ENCODE results near the gene TGM6. TPM values are rescaled to one million over a fixed set of nuclear protein-coding genes. Genes with fewer than 3 reads are reported as not detected.

Gene TGM6
- total RNA-seq, 3 donors from 2014 or later = not detected

GRCh38 chr20:2340823-2341222, 39.9 kb upstream of the TGM6 start:
- no peak for DNase-seq (ENCODE audit: low spot score in 2 of 2)
- no peaks in the 10 kb centered on the region for H3K4me1 ChIP-seq
- no peaks in the 10 kb centered on the region for H3K27me3 ChIP-seq
- H3K27ac ChIP-seq = no peak overlapping the region
- H3K36me3 ChIP-seq = no peaks in the 10 kb centered on the region
- no peak overlapping the region for H3K4me3 ChIP-seq
- no peaks in the 10 kb centered on the region for H3K9me3 ChIP-seq
- TF ChIP-seq CTCF (IDR thresholded peaks at IDR 0.05) = no peak
- no peak for TF ChIP-seq POLR2A (IDR thresholded peaks at IDR 0.05)
- TF ChIP-seq POLR2AphosphoS5 (IDR thresholded peaks at IDR 0.05) = no peak
- intact Hi-C loops (cut with DNase I; ENCODE audit: low total_unique reads) = no loop called here

GRCh38 chr20:2341336-2341735, 39.4 kb upstream of the TGM6 start:
- H3K27ac ChIP-seq = no peak overlapping the region
- H3K36me3 ChIP-seq = no peaks in the 10 kb centered on the region
- TF ChIP-seq CTCF (IDR thresholded peaks at IDR 0.05) = no peak
- no peak for TF ChIP-seq POLR2A (IDR thresholded peaks at IDR 0.05)
- no peak for TF ChIP-seq POLR2AphosphoS5 (IDR thresholded peaks at IDR 0.05)
- H3K27me3 ChIP-seq = no peaks in the 10 kb centered on the region
- H3K4me3 ChIP-seq = no peak overlapping the region
- no peaks in the 10 kb centered on the region for H3K9me3 ChIP-seq
- no peak for DNase-seq (ENCODE audit: low spot score in 2 of 2)
- H3K4me1 ChIP-seq = no peaks in the 10 kb centered on the region
- intact Hi-C loops (cut with DNase I; ENCODE audit: low total_unique reads) = no loop called here

- no peak for TF ChIP-seq CTCF (IDR thresholded peaks at IDR 0.05)
- Histone ChIP-seq H3K27ac (no peak overlapping the region), H3K4me1 (no peaks in the 10 kb centered on the region), H3K36me3 (no peaks in the 10 kb centered on the region), H3K4me3 (no peak overlapping the region), H3K27me3 (no peaks in the 10 kb centered on the region), H3K9me3 (peaks cover 0 to 3% of the 10 kb centered on the region in 2 donors)
- intact Hi-C loops (cut with DNase I; ENCODE audit: low total_unique reads) = no loop called here
- no peak for DNase-seq (ENCODE audit: low spot score in 2 of 2)
These were observed 38.5 kb upstream of the TGM6 start for GRCh38 chr20:2342243-2342642.

DNA sequence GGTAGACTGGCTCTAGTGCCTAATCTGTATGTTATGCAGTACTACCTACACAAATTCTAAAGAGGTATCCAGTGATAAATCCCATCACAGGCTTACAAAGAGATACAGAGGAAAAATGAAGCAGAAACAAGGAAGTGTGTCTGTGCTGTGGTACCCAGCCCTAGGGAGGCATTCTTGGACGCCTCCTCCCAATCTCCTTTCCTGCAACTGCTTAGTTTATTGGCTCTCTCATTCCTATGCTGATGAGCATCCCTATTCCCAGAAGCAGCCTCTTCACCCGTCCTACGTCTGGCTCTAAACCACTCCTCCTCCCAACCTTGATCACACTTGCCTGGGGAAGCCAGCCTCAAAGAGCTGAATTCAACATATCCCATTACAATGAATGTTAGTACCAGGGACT, 34.5 kb upstream of the TGM6 start:
- TF ChIP-seq POLR2AphosphoS5 (IDR thresholded peaks at IDR 0.05) (no peak), POLR2A (IDR thresholded peaks at IDR 0.05) (no peak), CTCF (IDR thresholded peaks at IDR 0.05) (no peak)
- H3K9me3 ChIP-seq = peaks cover 0 to 7% of the 10 kb centered on the region in 2 donors
- intact Hi-C loops (cut with DNase I; ENCODE audit: low total_unique reads) = no loop called here
- H3K27ac ChIP-seq = no peak overlapping the region
- no peak for DNase-seq (ENCODE audit: low spot score in 2 of 2)
- H3K27me3 ChIP-seq = no peaks in the 10 kb centered on the region
- H3K4me3 ChIP-seq = no peak overlapping the region
- H3K36me3 ChIP-seq = no peaks in the 10 kb centered on the region
- H3K4me1 ChIP-seq = no peaks in the 10 kb centered on the region

DNA sequence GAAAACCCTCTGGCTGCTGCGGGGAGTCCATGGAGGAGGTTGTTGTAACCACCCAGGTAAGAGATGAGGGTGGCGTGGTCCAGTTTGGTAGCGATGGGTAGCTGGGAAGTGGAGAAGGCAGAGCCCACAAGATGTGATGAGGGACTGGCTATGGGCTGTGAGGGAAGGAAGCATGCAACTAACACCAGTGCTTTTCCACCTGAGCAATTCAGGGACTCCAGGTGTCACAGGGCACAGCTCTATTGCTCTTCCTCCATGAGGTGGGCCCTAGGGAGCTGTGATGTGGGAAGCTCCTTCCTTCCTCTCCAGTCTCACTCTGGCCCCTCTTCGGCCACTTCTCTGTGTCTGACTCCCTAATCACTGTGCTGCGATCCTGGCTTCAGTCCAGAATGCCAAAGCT, 32.4 kb upstream of the TGM6 start:
- TF ChIP-seq POLR2AphosphoS5 (IDR thresholded peaks at IDR 0.05) (no peak), POLR2A (IDR thresholded peaks at IDR 0.05) (no peak), CTCF (IDR thresholded peaks at IDR 0.05) (no peak)
- peaks cover 0 to 7% of the 10 kb centered on the region in 2 donors for H3K9me3 ChIP-seq
- intact Hi-C loops (cut with DNase I; ENCODE audit: low total_unique reads) = loop anchor here (2.0 kb wide), 1 partner anchor 62 kb away; no protein-coding TSS in a partner anchor
- H3K27me3 ChIP-seq = no peaks in the 10 kb centered on the region
- H3K27ac ChIP-seq = no peak overlapping the region
- no peak for DNase-seq (ENCODE audit: low spot score in 2 of 2)
- no peaks in the 10 kb centered on the region for H3K4me1 ChIP-seq
- H3K36me3 ChIP-seq = no peaks in the 10 kb centered on the region
- H3K4me3 ChIP-seq = no peak overlapping the region

Data from breast epithelium (tissue), 4 donors.